Natural killer cell (primary cell): Measurements from ENCODE around the gene DOCK9. TPM values are rescaled to one million over a fixed set of nuclear protein-coding genes. Genes with fewer than 3 reads are reported as not detected.

Source experiments
- ATAC-seq, 3 donors: fragments of 150-1000 bp in 2 of 3; fragments of 200-7000 bp in 1 of 3; cut with Tn5 transposase; 1 replicate in 1 of 3; 2 replicates in 2 of 3; pipeline ENCODE4 v1.10.0; 2021; ENCODE audit warnings: mild to moderate bottlenecking in 2 of 3, moderate library complexity in 2 of 3
- DNase-seq, 2 donors: peaks; one replicate each; pipeline versions ENCODE4 v3.0.0 to v3.0.0-alpha.2; 2013 to 2021; ENCODE audit warnings: mixed read lengths in 1 of 2
- H3K27ac ChIP-seq: one replicate; pipeline ENCODE4 v1.5.1; 2013; ENCODE audit warnings: mild to moderate bottlenecking, low read length
- H3K27me3 ChIP-seq: one replicate; pipeline ENCODE4 v1.6.1; 2013; ENCODE audit warnings: low read length; ENCODE audit not compliant: control insufficient read depth, insufficient read depth
- H3K36me3 ChIP-seq: one replicate; pipeline ENCODE4 v1.6.1; 2013; ENCODE audit warnings: low read length; ENCODE audit not compliant: control insufficient read depth, insufficient read depth
- H3K4me1 ChIP-seq: one replicate; pipeline ENCODE4 v1.6.1; 2013; ENCODE audit warnings: low read length; ENCODE audit not compliant: control insufficient read depth, insufficient read depth
- H3K4me3 ChIP-seq: one replicate; pipeline ENCODE4 v1.5.1; 2013; ENCODE audit warnings: low read length
- H3K9me3 ChIP-seq: one replicate; pipeline ENCODE4 v1.6.1; 2013; ENCODE audit warnings: low read length; ENCODE audit not compliant: control insufficient read depth, insufficient read depth
- H3K27ac Mint-ChIP-seq, 2 donors: one replicate each; pipeline ENCODE4 v1.8.0; 2022; ENCODE audit warnings: mild to moderate bottlenecking in 2 of 2, mixed read lengths in 2 of 2, moderate library complexity in 1 of 2
- H3K27me3 Mint-ChIP-seq, 2 donors: one replicate each; pipeline ENCODE4 v1.8.0; 2022; ENCODE audit warnings: low read depth in 2 of 2, mixed read lengths in 2 of 2
- H3K36me3 Mint-ChIP-seq: one replicate; pipeline ENCODE4 v1.8.0; 2022; ENCODE audit warnings: mixed read lengths
- H3K4me1 Mint-ChIP-seq, 2 donors: one replicate each; pipeline ENCODE4 v1.8.0; 2022; ENCODE audit warnings: mixed read lengths in 2 of 2
- H3K4me3 Mint-ChIP-seq: one replicate; pipeline ENCODE4 v1.8.0; 2022; ENCODE audit warnings: mild to moderate bottlenecking, moderate library complexity, mixed read lengths
- H3K9me3 Mint-ChIP-seq, 2 donors: one replicate each; pipeline ENCODE4 v1.8.0; 2022; ENCODE audit warnings: mixed read lengths in 2 of 2
- CTCF ChIP-seq: fragments of 200-600 bp; IDR thresholded peaks from one replicate; pipeline ENCODE4 v1.8.0; 2022; ENCODE audit warnings: antibody characterized with exemption
- WGBS: methylation state at CpG from one replicate; pipeline ENCODE4 v1.1.7; 2013; ENCODE audit warnings: missing lambda C conversion rate; ENCODE audit not compliant: insufficient coverage; 5-methylcytosine and 5-hydroxymethylcytosine counted together
- intact Hi-C: fragments of 100-400 bp; cut with micrococcal nuclease; formaldehyde crosslinking; loops from one replicate; pipeline ENCODE4 v1.14.2; 2022
- total RNA-seq, 4 donors: library from RNA; stranded (reverse); fragments of 120-200 nt in 1 of 4; gene quantifications; one replicate each; pipeline versions ENCODE4 v1.2.3 to v1.2.4, GENCODE V29; 2013 to 2022

DOCK9 gene
- total RNA-seq, 3 donors from 2014 or later (not counting 1 experiment from before 2014, with no cell fraction given) = 31.5 to 42.5 (median 40.9) TPM

- peak; percentile 64 for TF ChIP-seq CTCF
- no peaks in the 10 kb centered on the region for H3K27me3 ChIP-seq
- ATAC-seq (peak in 2 of 3 donors; percentile 63 to 85), DNase-seq (peak in 1 of 2 donors; percentile 52)
- no peak overlapping the region for H3K4me3 ChIP-seq
- H3K4me1 ChIP-seq = no peaks in the 10 kb centered on the region
- Mint-ChIP-seq H3K27me3 (no peaks in the 10 kb centered on the region), H3K4me1 (peaks cover 8% of the 10 kb centered on the region in 2 donors), H3K27ac (no peak overlapping the region), H3K9me3 (no peaks in the 10 kb centered on the region), H3K4me3 (no peak overlapping the region), H3K36me3 (no peaks in the 10 kb centered on the region)
- no peaks in the 10 kb centered on the region for H3K9me3 ChIP-seq
- WGBS = 35% methylated on average over 11 of the region's 14 CpGs
- H3K36me3 ChIP-seq = peaks cover 18% of the 10 kb centered on the region
- intact Hi-C loops = no loop called here
- no peak overlapping the region for H3K27ac ChIP-seq
Observed at GRCh38 chr13:98839856-98840769, 137.8 kb downstream of the DOCK9 start.

DNA sequence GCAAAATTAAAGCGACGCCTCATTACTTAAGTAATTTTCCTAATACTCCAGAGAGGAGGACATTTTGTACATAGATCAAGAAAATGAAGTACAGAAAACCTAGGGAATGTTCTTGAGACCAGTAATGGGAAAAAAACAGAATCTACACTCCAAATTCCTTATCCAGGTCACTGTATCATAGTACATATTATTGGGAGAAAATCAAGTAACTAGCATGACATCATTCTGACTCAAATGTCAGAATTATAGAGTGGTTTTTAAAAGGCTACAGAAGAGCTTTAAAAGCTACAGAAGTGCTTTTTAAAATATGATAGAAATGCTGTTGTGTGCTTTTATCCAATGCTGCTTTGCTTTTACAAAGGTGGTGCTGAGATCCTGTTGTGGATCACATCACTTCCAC is 139.1 kb downstream of the DOCK9 start:
- no peak for ATAC-seq
- H3K9me3 Mint-ChIP-seq = no peaks in the 10 kb centered on the region
- Histone ChIP-seq H3K9me3 (no peaks in the 10 kb centered on the region), H3K27ac (no peak overlapping the region), H3K36me3 (peaks cover 14% of the 10 kb centered on the region), H3K4me1 (no peaks in the 10 kb centered on the region), H3K27me3 (no peaks in the 10 kb centered on the region), H3K4me3 (no peak overlapping the region)
- H3K27ac Mint-ChIP-seq = no peak overlapping the region
- no peak for DNase-seq
- H3K4me3 Mint-ChIP-seq = no peak overlapping the region
- peaks cover 8% of the 10 kb centered on the region in 2 donors for H3K4me1 Mint-ChIP-seq
- H3K27me3 Mint-ChIP-seq = no peaks in the 10 kb centered on the region
- H3K36me3 Mint-ChIP-seq = no peaks in the 10 kb centered on the region
- intact Hi-C loops = no loop called here
- no peak for TF ChIP-seq CTCF
- WGBS = no CpG with 5 or more reads among the region's 2 CpGs

GRCh38 chr13:98837896-98838295 is 140.0 kb downstream of the DOCK9 start:
- Mint-ChIP-seq H3K36me3 (no peaks in the 10 kb centered on the region), H3K27me3 (no peaks in the 10 kb centered on the region), H3K27ac (no peak overlapping the region), H3K4me1 (peaks cover 4% of the 10 kb centered on the region in 2 donors), H3K4me3 (no peak overlapping the region), H3K9me3 (no peaks in the 10 kb centered on the region)
- TF ChIP-seq CTCF = no peak
- H3K4me1 ChIP-seq = no peaks in the 10 kb centered on the region
- 97% methylated on average over 3 of the region's 3 CpGs for WGBS
- H3K27me3 ChIP-seq = no peaks in the 10 kb centered on the region
- no peak overlapping the region for H3K27ac ChIP-seq
- DNase-seq (no peak), ATAC-seq (no peak)
- H3K36me3 ChIP-seq = peaks cover 13% of the 10 kb centered on the region
- H3K9me3 ChIP-seq = no peaks in the 10 kb centered on the region
- intact Hi-C loops = no loop called here
- H3K4me3 ChIP-seq = no peak overlapping the region
